Measurements from ENCODE around the gene PEX14. TPM values are rescaled to one million over a fixed set of nuclear protein-coding genes. Genes with fewer than 3 reads are reported as not detected.

PEX14 gene
- total RNA-seq, 2 experiments from 2014 or later, result 13.3 to 14.8 TPM

- Histone ChIP-seq H3K9me3 (ENCODE audit: control insufficient read depth in 1 of 2, insufficient read depth in 1 of 2, low read length in 2 of 2) (no peaks in the 10 kb centered on the region), H3K36me3 (ENCODE audit: insufficient read depth, low read length) (no peaks in the 10 kb centered on the region), H3K4me1 (ENCODE audit: insufficient read depth, low read length) (no peaks in the 10 kb centered on the region), H3K4me3 (ENCODE audit: low read length) (no peak overlapping the region), H3K27ac (ENCODE audit: low read depth in 1 of 2, low read length in 2 of 2) (no peak overlapping the region), H3K27me3 (ENCODE audit: control insufficient read depth in 1 of 2, insufficient read depth in 2 of 2, low read length in 2 of 2) (no peaks in the 10 kb centered on the region)
- CTCF ChIA-PET, result interaction anchor here (0.9 kb wide), 1 partner anchor 13 kb away, joined by 3 read pairs; no protein-coding TSS in a partner anchor
- TF ChIP-seq, protein P1, sequence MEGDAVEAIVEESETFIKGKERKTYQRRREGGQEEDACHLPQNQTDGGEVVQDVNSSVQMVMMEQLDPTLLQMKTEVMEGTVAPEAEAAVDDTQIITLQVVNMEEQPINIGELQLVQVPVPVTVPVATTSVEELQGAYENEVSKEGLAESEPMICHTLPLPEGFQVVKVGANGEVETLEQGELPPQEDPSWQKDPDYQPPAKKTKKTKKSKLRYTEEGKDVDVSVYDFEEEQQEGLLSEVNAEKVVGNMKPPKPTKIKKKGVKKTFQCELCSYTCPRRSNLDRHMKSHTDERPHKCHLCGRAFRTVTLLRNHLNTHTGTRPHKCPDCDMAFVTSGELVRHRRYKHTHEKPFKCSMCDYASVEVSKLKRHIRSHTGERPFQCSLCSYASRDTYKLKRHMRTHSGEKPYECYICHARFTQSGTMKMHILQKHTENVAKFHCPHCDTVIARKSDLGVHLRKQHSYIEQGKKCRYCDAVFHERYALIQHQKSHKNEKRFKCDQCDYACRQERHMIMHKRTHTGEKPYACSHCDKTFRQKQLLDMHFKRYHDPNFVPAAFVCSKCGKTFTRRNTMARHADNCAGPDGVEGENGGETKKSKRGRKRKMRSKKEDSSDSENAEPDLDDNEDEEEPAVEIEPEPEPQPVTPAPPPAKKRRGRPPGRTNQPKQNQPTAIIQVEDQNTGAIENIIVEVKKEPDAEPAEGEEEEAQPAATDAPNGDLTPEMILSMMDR (IDR thresholded peaks at IDR 0.05), result no peak
- peaks cover 6% of the 10 kb centered on the region for H3K36me3 Mint-ChIP-seq (ENCODE audit: low read depth)
- no peaks in the 10 kb centered on the region for H3K9me3 Mint-ChIP-seq
- intact Hi-C loops (cut with DNase I, micrococcal nuclease), result no loop called here
- no peak overlapping the region for H3K27ac Mint-ChIP-seq
- H3K4me3 Mint-ChIP-seq, result no peak overlapping the region
- POLR2A ChIA-PET, result no interaction called here
- DNase-seq (no peak), ATAC-seq (ENCODE audit: poor library complexity) (no peak)
- no peaks in the 10 kb centered on the region for H3K27me3 Mint-ChIP-seq
- peaks cover 22% of the 10 kb centered on the region for H3K4me1 Mint-ChIP-seq (ENCODE audit: low read depth)
Observed at GRCh38 chr1:10553118-10553517, 78.4 kb downstream of the PEX14 start.

DNA sequence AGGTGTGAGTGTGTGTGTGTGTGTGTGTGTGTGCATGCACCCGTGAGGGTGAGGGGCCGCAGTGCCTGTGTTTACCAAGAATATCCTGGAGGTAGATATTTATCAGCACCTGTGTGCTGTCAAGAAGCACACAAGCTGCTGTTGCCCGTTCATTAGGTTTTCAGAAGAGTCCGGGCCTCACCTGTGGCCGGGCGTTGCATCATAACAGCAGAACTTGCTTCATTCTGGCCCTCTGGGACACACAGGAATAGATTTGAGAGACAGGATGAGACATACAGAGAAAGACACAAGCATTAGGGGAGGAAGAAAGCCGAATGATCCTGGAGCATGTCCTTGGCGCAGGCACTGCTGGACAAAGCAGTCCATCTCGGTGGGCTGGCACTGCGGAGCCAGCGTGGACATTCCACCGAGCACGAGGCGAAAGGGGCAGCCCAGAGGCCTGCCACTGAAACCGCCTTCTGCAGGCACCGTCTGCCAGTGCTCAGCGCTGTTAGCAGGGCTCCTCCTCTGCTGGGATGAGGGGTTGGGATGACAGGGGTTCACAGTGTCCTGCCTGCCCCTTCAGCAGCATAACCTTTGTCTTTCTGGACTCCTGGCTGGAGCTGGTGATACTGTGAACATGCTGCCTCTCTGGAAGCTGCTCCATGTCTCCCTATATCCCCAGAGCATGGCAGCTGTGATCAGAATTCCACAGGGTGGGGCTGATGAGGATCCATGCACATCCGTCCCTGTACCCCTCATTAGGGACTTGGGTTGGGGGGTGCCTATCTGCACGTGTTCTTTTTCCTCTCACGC is 81.1 kb downstream of the PEX14 start:
- Histone ChIP-seq H3K36me3 (ENCODE audit: insufficient read depth, low read length) (no peaks in the 10 kb centered on the region), H3K4me3 (ENCODE audit: low read length) (no peak overlapping the region), H3K27me3 (ENCODE audit: control insufficient read depth in 1 of 2, insufficient read depth in 2 of 2, low read length in 2 of 2) (no peaks in the 10 kb centered on the region), H3K27ac (ENCODE audit: low read depth in 1 of 2, low read length in 2 of 2) (no peak overlapping the region), H3K4me1 (ENCODE audit: insufficient read depth, low read length) (no peaks in the 10 kb centered on the region), H3K9me3 (ENCODE audit: control insufficient read depth in 1 of 2, insufficient read depth in 1 of 2, low read length in 2 of 2) (no peaks in the 10 kb centered on the region)
- no peak for DNase-seq
- TF ChIP-seq, protein P1 (IDR thresholded peaks at IDR 0.05), result no peak
- H3K4me3 Mint-ChIP-seq, result no peak overlapping the region
- ChIA-PET POLR2A (no interaction called here), CTCF (no interaction called here)
- no peaks in the 10 kb centered on the region for H3K9me3 Mint-ChIP-seq
- no peaks in the 10 kb centered on the region for H3K36me3 Mint-ChIP-seq (ENCODE audit: low read depth)
- ATAC-seq (ENCODE audit: poor library complexity), result no peak
- no peaks in the 10 kb centered on the region for H3K27me3 Mint-ChIP-seq
- intact Hi-C loops (cut with DNase I, micrococcal nuclease), result no loop called here
- H3K4me1 Mint-ChIP-seq (ENCODE audit: low read depth), result peaks cover 11% of the 10 kb centered on the region
- no peak overlapping the region for H3K27ac Mint-ChIP-seq

- CTCF ChIA-PET, result no interaction called here
- no peak overlapping the region for H3K27ac Mint-ChIP-seq
- ATAC-seq (ENCODE audit: poor library complexity), result no peak
Observed at GRCh38 chr1:10556430-10557005, 81.8 kb downstream of the PEX14 start.

More at GRCh38 chr1:10556430-10557005, 81.8 kb downstream of the PEX14 start:
- Histone ChIP-seq H3K27ac (ENCODE audit: low read depth in 1 of 2, low read length in 2 of 2) (no peak overlapping the region), H3K9me3 (ENCODE audit: control insufficient read depth in 1 of 2, insufficient read depth in 1 of 2, low read length in 2 of 2) (no peaks in the 10 kb centered on the region), H3K4me3 (ENCODE audit: low read length) (no peak overlapping the region), H3K36me3 (ENCODE audit: insufficient read depth, low read length) (no peaks in the 10 kb centered on the region), H3K4me1 (ENCODE audit: insufficient read depth, low read length) (no peaks in the 10 kb centered on the region), H3K27me3 (ENCODE audit: control insufficient read depth in 1 of 2, insufficient read depth in 2 of 2, low read length in 2 of 2) (no peaks in the 10 kb centered on the region)
- POLR2A ChIA-PET, result no interaction called here
- H3K9me3 Mint-ChIP-seq, result no peaks in the 10 kb centered on the region
- no peaks in the 10 kb centered on the region for H3K27me3 Mint-ChIP-seq
- peaks cover 10% of the 10 kb centered on the region for H3K4me1 Mint-ChIP-seq (ENCODE audit: low read depth)
- no peak overlapping the region for H3K4me3 Mint-ChIP-seq
- no peak for DNase-seq
- TF ChIP-seq, protein P1 (IDR thresholded peaks at IDR 0.05), result no peak
- intact Hi-C loops (cut with DNase I, micrococcal nuclease), result no loop called here
- no peaks in the 10 kb centered on the region for H3K36me3 Mint-ChIP-seq (ENCODE audit: low read depth)
